WTC11 (cell line): ENCODE results near the gene B4GALNT1. TPM values are rescaled to one million over a fixed set of nuclear protein-coding genes. Genes with fewer than 3 reads are reported as not detected.

ENCODE experiments used
- ATAC-seq: fragments of 200-7000 bp; cut with Tn5 transposase; 2 replicates; pipeline ENCODE4 v1.10.0; 2021; ENCODE audit warnings: mild to moderate bottlenecking, moderate library complexity
- CTCF ChIA-PET: fragments of 300-600 bp; sonication (Branson Sonifier 250); formaldehyde crosslinking; loops from one replicate; lab custom pipeline; 2021; ENCODE audit warnings: antibody characterized with exemption; lab: Charles Lee
- POLR2A ChIA-PET: fragments of 350-600 bp; sonication (Branson Sonifier 250); formaldehyde crosslinking; loops from one replicate; lab custom pipeline; 2021; ENCODE audit warnings: antibody characterized with exemption; lab: Charles Lee
- DNase-seq: peaks from one replicate; pipeline ENCODE4 v3.0.0; 2021; ENCODE audit warnings: low spot score
- H3K27ac Mint-ChIP-seq: 2 replicates; pipeline ENCODE4 v1.8.0; 2021; ENCODE audit warnings: mixed read lengths
- H3K27me3 Mint-ChIP-seq: 2 replicates; pipeline ENCODE4 v1.8.0; 2021; ENCODE audit warnings: low read depth, mild to moderate bottlenecking, moderate library complexity, mixed read lengths
- H3K36me3 Mint-ChIP-seq: 2 replicates; pipeline ENCODE4 v1.8.0; 2021; ENCODE audit warnings: mixed read lengths
- H3K4me1 Mint-ChIP-seq: 2 replicates; pipeline ENCODE4 v1.8.0; 2022; ENCODE audit warnings: mixed read lengths
- H3K4me3 Mint-ChIP-seq: 2 replicates; pipeline ENCODE4 v1.8.0; 2021; ENCODE audit warnings: mild to moderate bottlenecking, moderate library complexity, mixed read lengths
- H3K9me3 Mint-ChIP-seq: 2 replicates; pipeline ENCODE4 v1.8.0; 2021; ENCODE audit warnings: mixed read lengths
- CREM ChIP-seq: sonication (generic); formaldehyde crosslinking; IDR thresholded peaks from 2 replicates; pipeline ENCODE4 v1.8.1; 2022; ENCODE audit warnings: mild to moderate bottlenecking, missing genetic modification reagents, moderate library complexity
- ESRRA ChIP-seq: sonication (generic); formaldehyde crosslinking; IDR thresholded peaks from 2 replicates; pipeline ENCODE4 v1.8.1; 2022; ENCODE audit warnings: mild to moderate bottlenecking, missing genetic modification reagents, borderline replicate concordance
- ETV6 ChIP-seq: sonication (generic); formaldehyde crosslinking; IDR thresholded peaks from 2 replicates; pipeline ENCODE4 v1.8.1; 2022; ENCODE audit warnings: mild to moderate bottlenecking, missing genetic modification reagents
- GRHL2 ChIP-seq: fragments of 250-450 bp; sonication (Bioruptor Pico); IDR thresholded peaks from 2 replicates; pipeline ENCODE4 v1.8.0; 2022; ENCODE audit warnings: mild to moderate bottlenecking, moderate library complexity; ENCODE audit not compliant: insufficient replicate concordance, severe bottlenecking
- JUN ChIP-seq: sonication (generic); formaldehyde crosslinking; IDR thresholded peaks from 2 replicates; pipeline ENCODE4 v1.8.0; 2023; ENCODE audit warnings: mild to moderate bottlenecking, missing genetic modification reagents
- NFE2L1 ChIP-seq: sonication (generic); formaldehyde crosslinking; IDR thresholded peaks from 2 replicates; pipeline ENCODE4 v1.8.1; 2023; ENCODE audit warnings: missing genetic modification reagents
- RORB ChIP-seq: fragments of 250-450 bp; sonication (Bioruptor Pico); IDR thresholded peaks from 2 replicates; pipeline ENCODE4 v1.9.0; 2021; ENCODE audit warnings: mild to moderate bottlenecking
- ZBTB21 ChIP-seq: sonication (generic); formaldehyde crosslinking; IDR thresholded peaks from 2 replicates; pipeline ENCODE4 v1.8.1; 2023; ENCODE audit warnings: mild to moderate bottlenecking, missing genetic modification reagents, borderline replicate concordance
- ZNF121 ChIP-seq: sonication (generic); formaldehyde crosslinking; IDR thresholded peaks from 2 replicates; pipeline ENCODE4 v1.8.0; 2023; ENCODE audit warnings: missing genetic modification reagents
- ZNF138 ChIP-seq: sonication (generic); formaldehyde crosslinking; conservative IDR thresholded peaks from 2 replicates; pipeline ENCODE4 v1.8.1; 2022; ENCODE audit warnings: mild to moderate bottlenecking, moderate library complexity, missing genetic modification reagents
- ZNF317 ChIP-seq: sonication (generic); formaldehyde crosslinking; IDR thresholded peaks from 2 replicates; pipeline ENCODE4 v1.8.1; 2023; ENCODE audit warnings: low read depth, mild to moderate bottlenecking, moderate library complexity, missing genetic modification reagents, borderline replicate concordance
- ZNF423 ChIP-seq: fragments of 250-450 bp; sonication (Bioruptor Pico); IDR thresholded peaks from 2 replicates; pipeline ENCODE4 v2.1.2; 2022; ENCODE audit warnings: mild to moderate bottlenecking, moderate library complexity
- total RNA-seq: library from RNA; stranded (reverse); gene quantifications from 3 replicates; pipeline ENCODE4 v1.2.3, GENCODE V29; 2021
- TF ChIP-seq, protein P1 (sequence below): sonication (generic); formaldehyde crosslinking; IDR thresholded peaks from 2 replicates; pipeline ENCODE4 v1.8.1; 2022; ENCODE audit warnings: mild to moderate bottlenecking, missing genetic modification reagents, moderate library complexity, borderline replicate concordance
- TF ChIP-seq, protein P2 (sequence below): sonication (generic); formaldehyde crosslinking; IDR thresholded peaks from 2 replicates; pipeline ENCODE4 v1.8.0; 2023; ENCODE audit warnings: mild to moderate bottlenecking, missing genetic modification reagents
- TF ChIP-seq, protein P3 (sequence below): sonication (generic); formaldehyde crosslinking; IDR thresholded peaks from 2 replicates; pipeline ENCODE4 v1.8.1; 2023; ENCODE audit warnings: mild to moderate bottlenecking, missing genetic modification reagents, borderline replicate concordance

Gene B4GALNT1
- total RNA-seq, 1 experiment from 2014 or later = 1.2 TPM

DNA sequence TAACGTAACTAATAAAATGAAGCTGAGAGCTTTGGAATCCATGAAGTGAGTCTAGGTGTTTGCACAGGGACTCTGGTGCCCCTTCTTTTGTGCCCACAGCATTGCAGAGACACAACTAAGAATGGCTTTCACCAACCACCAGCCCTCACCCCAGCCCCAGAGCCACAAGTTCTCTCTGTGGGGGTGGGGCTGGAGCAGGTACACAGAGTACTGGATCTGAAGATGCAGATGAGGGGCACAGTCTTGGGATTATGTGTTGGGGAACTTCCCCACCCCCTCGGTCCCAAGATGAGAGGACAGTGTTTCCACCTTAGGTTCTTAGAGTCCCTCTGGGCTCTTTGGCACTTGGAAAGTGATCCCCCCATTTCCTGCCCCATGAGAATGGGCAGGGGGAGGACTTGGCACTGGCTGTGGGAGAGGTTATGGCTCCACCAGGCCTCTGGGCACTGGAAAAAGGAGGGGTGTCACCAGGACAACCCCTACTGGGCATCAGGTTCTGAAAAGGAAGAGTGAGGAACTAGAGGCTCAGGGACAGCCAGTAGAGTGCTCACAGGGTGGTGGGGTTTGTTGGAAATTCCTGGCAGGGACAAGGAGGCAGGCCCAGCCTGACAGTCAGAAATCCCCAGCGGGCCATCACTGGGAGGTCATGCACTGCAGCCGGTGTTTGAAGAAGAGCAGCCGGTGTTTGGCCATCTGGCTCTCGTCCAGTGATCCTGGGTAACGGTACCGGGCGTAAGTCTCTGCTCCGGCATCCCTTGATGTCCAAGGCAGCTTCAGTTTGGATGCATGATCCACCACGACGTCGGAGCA is 6.7 kb downstream of the B4GALNT1 start:
- no peak for ATAC-seq
- H3K27ac Mint-ChIP-seq = no peak overlapping the region
- POLR2A ChIA-PET = no interaction called here
- H3K9me3 Mint-ChIP-seq = no peaks in the 10 kb centered on the region
- peaks cover 21% of the 10 kb centered on the region for H3K4me1 Mint-ChIP-seq
- TF ChIP-seq ZNF317 (CRISPR knock-in tag) = no peak
- no peak for TF ChIP-seq ZNF423 (CRISPR knock-in tag)
- no peak for TF ChIP-seq CREM (CRISPR knock-in tag)
- no peak for TF ChIP-seq RORB (CRISPR knock-in tag)
- no peak for TF ChIP-seq ESRRA (CRISPR knock-in tag)
- TF ChIP-seq ZNF121 (CRISPR knock-in tag) = no peak
- TF ChIP-seq, protein P1, sequence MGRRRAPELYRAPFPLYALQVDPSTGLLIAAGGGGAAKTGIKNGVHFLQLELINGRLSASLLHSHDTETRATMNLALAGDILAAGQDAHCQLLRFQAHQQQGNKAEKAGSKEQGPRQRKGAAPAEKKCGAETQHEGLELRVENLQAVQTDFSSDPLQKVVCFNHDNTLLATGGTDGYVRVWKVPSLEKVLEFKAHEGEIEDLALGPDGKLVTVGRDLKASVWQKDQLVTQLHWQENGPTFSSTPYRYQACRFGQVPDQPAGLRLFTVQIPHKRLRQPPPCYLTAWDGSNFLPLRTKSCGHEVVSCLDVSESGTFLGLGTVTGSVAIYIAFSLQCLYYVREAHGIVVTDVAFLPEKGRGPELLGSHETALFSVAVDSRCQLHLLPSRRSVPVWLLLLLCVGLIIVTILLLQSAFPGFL (CRISPR knock-in tag) = no peak
- TF ChIP-seq GRHL2 = no peak
- TF ChIP-seq NFE2L1 = no peak
- TF ChIP-seq ETV6 = no peak
- TF ChIP-seq ZBTB21 (CRISPR knock-in tag) = no peak
- TF ChIP-seq, protein P2, sequence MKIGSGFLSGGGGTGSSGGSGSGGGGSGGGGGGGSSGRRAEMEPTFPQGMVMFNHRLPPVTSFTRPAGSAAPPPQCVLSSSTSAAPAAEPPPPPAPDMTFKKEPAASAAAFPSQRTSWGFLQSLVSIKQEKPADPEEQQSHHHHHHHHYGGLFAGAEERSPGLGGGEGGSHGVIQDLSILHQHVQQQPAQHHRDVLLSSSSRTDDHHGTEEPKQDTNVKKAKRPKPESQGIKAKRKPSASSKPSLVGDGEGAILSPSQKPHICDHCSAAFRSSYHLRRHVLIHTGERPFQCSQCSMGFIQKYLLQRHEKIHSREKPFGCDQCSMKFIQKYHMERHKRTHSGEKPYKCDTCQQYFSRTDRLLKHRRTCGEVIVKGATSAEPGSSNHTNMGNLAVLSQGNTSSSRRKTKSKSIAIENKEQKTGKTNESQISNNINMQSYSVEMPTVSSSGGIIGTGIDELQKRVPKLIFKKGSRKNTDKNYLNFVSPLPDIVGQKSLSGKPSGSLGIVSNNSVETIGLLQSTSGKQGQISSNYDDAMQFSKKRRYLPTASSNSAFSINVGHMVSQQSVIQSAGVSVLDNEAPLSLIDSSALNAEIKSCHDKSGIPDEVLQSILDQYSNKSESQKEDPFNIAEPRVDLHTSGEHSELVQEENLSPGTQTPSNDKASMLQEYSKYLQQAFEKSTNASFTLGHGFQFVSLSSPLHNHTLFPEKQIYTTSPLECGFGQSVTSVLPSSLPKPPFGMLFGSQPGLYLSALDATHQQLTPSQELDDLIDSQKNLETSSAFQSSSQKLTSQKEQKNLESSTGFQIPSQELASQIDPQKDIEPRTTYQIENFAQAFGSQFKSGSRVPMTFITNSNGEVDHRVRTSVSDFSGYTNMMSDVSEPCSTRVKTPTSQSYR (CRISPR knock-in tag) = no peak
- TF ChIP-seq, all 79 proteins: peak for 0
- DNase-seq = no peak
- H3K27me3 Mint-ChIP-seq = peaks cover 100% of the 10 kb centered on the region
- CTCF ChIA-PET = interaction anchor here (1.1 to 2.0 kb wide), 6 partner anchors 12 to 166 kb away, joined by 3 to 11 read pairs (median 8); partner anchors contain the start of gene OS9
- H3K4me3 Mint-ChIP-seq = peak overlapping the region; percentile 55
- H3K36me3 Mint-ChIP-seq = no peaks in the 10 kb centered on the region

DNA sequence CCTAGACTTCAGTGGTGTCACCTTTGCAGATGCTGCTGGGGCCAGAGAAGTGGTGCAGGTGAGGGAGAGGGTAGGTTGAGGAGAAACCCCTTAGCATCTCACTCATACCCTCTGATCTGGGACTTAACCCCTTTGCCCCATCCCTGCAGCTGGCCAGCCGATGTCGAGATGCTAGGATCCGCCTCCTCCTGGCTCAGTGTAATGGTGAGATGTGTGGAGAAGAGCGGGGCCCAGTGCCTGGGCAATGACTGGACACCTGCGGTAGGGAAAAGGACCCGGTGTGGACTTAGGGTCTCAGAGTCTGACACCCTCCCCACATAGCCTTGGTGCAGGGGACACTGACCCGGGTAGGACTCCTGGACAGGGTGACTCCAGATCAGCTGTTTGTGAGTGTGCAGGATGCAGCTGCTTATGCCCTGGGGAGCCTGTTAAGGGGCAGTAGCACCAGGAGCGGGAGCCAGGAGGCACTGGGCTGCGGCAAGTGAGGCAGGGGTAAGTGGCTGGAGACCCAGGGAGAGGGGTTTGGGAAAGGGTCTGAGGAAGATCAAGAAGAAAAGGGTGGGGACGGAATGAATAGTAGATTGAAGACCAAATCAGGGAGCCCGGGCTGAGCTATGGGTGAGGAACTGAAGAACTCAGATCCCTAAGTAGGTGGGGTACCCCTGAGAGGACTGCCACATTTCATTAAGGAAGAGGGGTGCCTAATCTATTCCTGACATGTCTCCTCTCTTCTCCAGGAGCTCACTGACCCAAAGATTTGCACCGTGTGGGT is 7.6 kb downstream of the B4GALNT1 start:
- H3K4me1 Mint-ChIP-seq = peaks cover 27% of the 10 kb centered on the region
- DNase-seq (no peak), ATAC-seq (no peak)
- H3K4me3 Mint-ChIP-seq = no peak overlapping the region
- no peak overlapping the region for H3K27ac Mint-ChIP-seq
- H3K36me3 Mint-ChIP-seq = no peaks in the 10 kb centered on the region
- CTCF ChIA-PET = interaction anchor here (0.9 to 2.0 kb wide), 2 partner anchors 8 to 42 kb away, joined by 3 to 8 read pairs; partner anchors contain the start of gene B4GALNT1
- H3K9me3 Mint-ChIP-seq = no peaks in the 10 kb centered on the region
- TF ChIP-seq, protein P3, sequence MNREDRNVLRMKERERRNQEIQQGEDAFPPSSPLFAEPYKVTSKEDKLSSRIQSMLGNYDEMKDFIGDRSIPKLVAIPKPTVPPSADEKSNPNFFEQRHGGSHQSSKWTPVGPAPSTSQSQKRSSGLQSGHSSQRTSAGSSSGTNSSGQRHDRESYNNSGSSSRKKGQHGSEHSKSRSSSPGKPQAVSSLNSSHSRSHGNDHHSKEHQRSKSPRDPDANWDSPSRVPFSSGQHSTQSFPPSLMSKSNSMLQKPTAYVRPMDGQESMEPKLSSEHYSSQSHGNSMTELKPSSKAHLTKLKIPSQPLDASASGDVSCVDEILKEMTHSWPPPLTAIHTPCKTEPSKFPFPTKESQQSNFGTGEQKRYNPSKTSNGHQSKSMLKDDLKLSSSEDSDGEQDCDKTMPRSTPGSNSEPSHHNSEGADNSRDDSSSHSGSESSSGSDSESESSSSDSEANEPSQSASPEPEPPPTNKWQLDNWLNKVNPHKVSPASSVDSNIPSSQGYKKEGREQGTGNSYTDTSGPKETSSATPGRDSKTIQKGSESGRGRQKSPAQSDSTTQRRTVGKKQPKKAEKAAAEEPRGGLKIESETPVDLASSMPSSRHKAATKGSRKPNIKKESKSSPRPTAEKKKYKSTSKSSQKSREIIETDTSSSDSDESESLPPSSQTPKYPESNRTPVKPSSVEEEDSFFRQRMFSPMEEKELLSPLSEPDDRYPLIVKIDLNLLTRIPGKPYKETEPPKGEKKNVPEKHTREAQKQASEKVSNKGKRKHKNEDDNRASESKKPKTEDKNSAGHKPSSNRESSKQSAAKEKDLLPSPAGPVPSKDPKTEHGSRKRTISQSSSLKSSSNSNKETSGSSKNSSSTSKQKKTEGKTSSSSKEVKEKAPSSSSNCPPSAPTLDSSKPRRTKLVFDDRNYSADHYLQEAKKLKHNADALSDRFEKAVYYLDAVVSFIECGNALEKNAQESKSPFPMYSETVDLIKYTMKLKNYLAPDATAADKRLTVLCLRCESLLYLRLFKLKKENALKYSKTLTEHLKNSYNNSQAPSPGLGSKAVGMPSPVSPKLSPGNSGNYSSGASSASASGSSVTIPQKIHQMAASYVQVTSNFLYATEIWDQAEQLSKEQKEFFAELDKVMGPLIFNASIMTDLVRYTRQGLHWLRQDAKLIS = no peak
- no peak for TF ChIP-seq CREM (CRISPR knock-in tag)
- TF ChIP-seq JUN (CRISPR knock-in tag) = no peak
- TF ChIP-seq ZNF138 = no peak
- POLR2A ChIA-PET = no interaction called here
- H3K27me3 Mint-ChIP-seq = peaks cover 100% of the 10 kb centered on the region
